Activated B cell treated with CpG ODN at 0.5 μM for 24 hours (primary cell): ENCODE measurements around the gene VPS9D1. TPM values are rescaled to one million over a fixed set of nuclear protein-coding genes. Genes with fewer than 3 reads are reported as not detected.

Experiments used
- ATAC-seq: fragments of 200-7000 bp; cut with Tn5 transposase; one replicate; pipeline ENCODE4 v1.10.0; 2021; ENCODE audit warnings: low read depth, mild to moderate bottlenecking, moderate library complexity
- CTCF ChIA-PET: fragments of 350-600 bp; sonication (Branson Sonifier 250); formaldehyde crosslinking; loops from one replicate; lab custom pipeline; 2021; ENCODE audit warnings: antibody characterized with exemption; lab: Charles Lee
- POLR2A ChIA-PET: fragments of 350-600 bp; sonication (Branson Sonifier 250); formaldehyde crosslinking; loops from one replicate; lab custom pipeline; 2021; ENCODE audit warnings: antibody characterized with exemption; lab: Charles Lee
- DNase-seq: peaks from one replicate; pipeline ENCODE4 v3.0.0; 2022
- H3K27ac Mint-ChIP-seq: one replicate; pipeline ENCODE4 v1.8.0; 2020; ENCODE audit warnings: mixed read lengths
- H3K27me3 Mint-ChIP-seq: one replicate; pipeline ENCODE4 v1.8.0; 2021; ENCODE audit warnings: mixed read lengths
- H3K36me3 Mint-ChIP-seq: one replicate; pipeline ENCODE4 v1.8.0; 2021; ENCODE audit warnings: low read depth, mixed read lengths
- H3K4me1 Mint-ChIP-seq: one replicate; pipeline ENCODE4 v1.8.0; 2021; ENCODE audit warnings: mixed read lengths
- H3K4me3 Mint-ChIP-seq: one replicate; pipeline ENCODE4 v1.8.0; 2020; ENCODE audit warnings: mild to moderate bottlenecking, mixed read lengths
- H3K9me3 Mint-ChIP-seq: one replicate; pipeline ENCODE4 v1.8.0; 2020; ENCODE audit warnings: mixed read lengths
- CTCF ChIP-seq: fragments of 200-600 bp; IDR thresholded peaks from one replicate; pipeline ENCODE4 v1.8.0; 2022; ENCODE audit warnings: antibody characterized with exemption, mild to moderate bottlenecking
- intact Hi-C: fragments of 100-400 bp; cut with micrococcal nuclease; formaldehyde crosslinking; loops from one replicate; pipeline ENCODE4 v1.15.1; 2024
- total RNA-seq: library from RNA; stranded (reverse); gene quantifications from 2 replicates; pipeline ENCODE4 v1.2.3, GENCODE V29; 2022

VPS9D1 gene
- total RNA-seq, 1 donor from 2014 or later = 7.4 TPM

GRCh38 chr16:89697616-89698331 is 22.9 kb downstream of the VPS9D1 start:
- no peaks in the 10 kb centered on the region for H3K27me3 Mint-ChIP-seq
- CTCF ChIA-PET = interaction anchor here (3.6 kb wide), 1 partner anchor 96 kb away, joined by 30 read pairs; no protein-coding TSS in a partner anchor
- H3K36me3 Mint-ChIP-seq = peaks cover 25% of the 10 kb centered on the region
- no peak overlapping the region for H3K27ac Mint-ChIP-seq
- TF ChIP-seq CTCF = no peak
- no peaks in the 10 kb centered on the region for H3K9me3 Mint-ChIP-seq
- POLR2A ChIA-PET = interaction anchor here (1.5 to 1.6 kb wide), 2 partner anchors 11 to 23 kb away, joined by 4 to 7 read pairs; partner anchors contain the start of genes CDK10 and VPS9D1
- H3K4me3 Mint-ChIP-seq = no peak overlapping the region
- peaks cover 34% of the 10 kb centered on the region for H3K4me1 Mint-ChIP-seq
- no peak for DNase-seq
- ATAC-seq = no peak
- intact Hi-C loops = no loop called here

GRCh38 chr16:89697161-89697615 is 23.5 kb downstream of the VPS9D1 start:
- no peak for TF ChIP-seq CTCF
- peaks cover 29% of the 10 kb centered on the region for H3K4me1 Mint-ChIP-seq
- no peaks in the 10 kb centered on the region for H3K9me3 Mint-ChIP-seq
- H3K27me3 Mint-ChIP-seq = no peaks in the 10 kb centered on the region
- H3K36me3 Mint-ChIP-seq = peaks cover 27% of the 10 kb centered on the region
- intact Hi-C loops = no loop called here
- ChIA-PET CTCF (no interaction called here), POLR2A (interaction anchor here (1.6 kb wide), 1 partner anchor 11 kb away, joined by 7 read pairs; the partner anchor contains the start of gene CDK10)
- ATAC-seq = no peak
- DNase-seq = no peak
- H3K27ac Mint-ChIP-seq = no peak overlapping the region
- H3K4me3 Mint-ChIP-seq = no peak overlapping the region

- no peaks in the 10 kb centered on the region for H3K9me3 Mint-ChIP-seq
- TF ChIP-seq CTCF = no peak
- intact Hi-C loops = no loop called here
- peaks cover 27% of the 10 kb centered on the region for H3K4me1 Mint-ChIP-seq
- H3K27me3 Mint-ChIP-seq = no peaks in the 10 kb centered on the region
- H3K36me3 Mint-ChIP-seq = peaks cover 30% of the 10 kb centered on the region
- POLR2A ChIA-PET = interaction anchor here (1.0 kb wide), 1 partner anchor 9 kb away, joined by 7 read pairs; no protein-coding TSS in a partner anchor
- no peak for DNase-seq
- no peak overlapping the region for H3K27ac Mint-ChIP-seq
- CTCF ChIA-PET = no interaction called here
- H3K4me3 Mint-ChIP-seq = no peak overlapping the region
- ATAC-seq = no peak
Observed at GRCh38 chr16:89696670-89697128, 24.0 kb downstream of the VPS9D1 start.

- H3K4me1 Mint-ChIP-seq = peaks cover 27% of the 10 kb centered on the region
- ChIA-PET POLR2A (interaction anchor here (0.6 to 1.0 kb wide), 2 partner anchors 10 to 17 kb away, joined by 3 to 7 read pairs; no protein-coding TSS in a partner anchor), CTCF (no interaction called here)
- TF ChIP-seq CTCF = no peak
- H3K9me3 Mint-ChIP-seq = no peaks in the 10 kb centered on the region
- intact Hi-C loops = no loop called here
- DNase-seq (no peak), ATAC-seq (no peak)
- H3K27me3 Mint-ChIP-seq = no peaks in the 10 kb centered on the region
- no peak overlapping the region for H3K27ac Mint-ChIP-seq
- no peak overlapping the region for H3K4me3 Mint-ChIP-seq
- H3K36me3 Mint-ChIP-seq = peaks cover 35% of the 10 kb centered on the region
Observed at GRCh38 chr16:89695875-89696669, 24.6 kb downstream of the VPS9D1 start.
